Left ventricle myocardium inferior (tissue), 1 donor: ENCODE results near the gene GTF3C1. TPM values are rescaled to one million over a fixed set of nuclear protein-coding genes. Genes with fewer than 3 reads are reported as not detected.

Source experiments
- DNase-seq: peaks from one replicate; pipeline ENCODE4 v3.0.0-alpha.2; 2020
- H3K27ac ChIP-seq: fragments of 200-600 bp; replicated peaks from 2 replicates; pipeline ENCODE4 v1.8.0; 2021
- H3K27me3 ChIP-seq: fragments of 200-600 bp; 2 replicates; pipeline ENCODE4 v1.8.0; 2021; ENCODE audit warnings: low read depth
- H3K36me3 ChIP-seq: fragments of 200-600 bp; 2 replicates; pipeline ENCODE4 v1.8.0; 2021
- H3K4me1 ChIP-seq: fragments of 200-600 bp; 2 replicates; pipeline ENCODE4 v1.8.0; 2021
- H3K4me3 ChIP-seq: fragments of 200-600 bp; 2 replicates; pipeline ENCODE4 v1.8.0; 2021; ENCODE audit warnings: mild to moderate bottlenecking, moderate library complexity
- H3K9me3 ChIP-seq: fragments of 200-600 bp; replicated peaks from 2 replicates; pipeline ENCODE4 v1.8.0; 2021
- CTCF ChIP-seq: fragments of 200-600 bp; IDR thresholded peaks from 2 replicates; pipeline ENCODE4 v1.8.0; 2021; ENCODE audit warnings: antibody characterized with exemption, mild to moderate bottlenecking, borderline replicate concordance
- intact Hi-C: fragments of 100-400 bp; cut with micrococcal nuclease; formaldehyde crosslinking; loops from one replicate; pipeline ENCODE4 v1.11.0; 2022
- total RNA-seq: library from RNA; stranded (reverse); fragmentation: NEBNext Ultra II Directional; extraction: Animal tissue kit (Norgen Biotek cat#: 25700); gene quantifications from one replicate; pipeline ENCODE4 v1.2.1, GENCODE V29; 2021
- donor health status: DM: no; HTN: yes; CAD: no; lungs with severe emphysema.

The GTF3C1 gene
- total RNA-seq, 1 donor from 2014 or later, result 46.9 TPM

DNA sequence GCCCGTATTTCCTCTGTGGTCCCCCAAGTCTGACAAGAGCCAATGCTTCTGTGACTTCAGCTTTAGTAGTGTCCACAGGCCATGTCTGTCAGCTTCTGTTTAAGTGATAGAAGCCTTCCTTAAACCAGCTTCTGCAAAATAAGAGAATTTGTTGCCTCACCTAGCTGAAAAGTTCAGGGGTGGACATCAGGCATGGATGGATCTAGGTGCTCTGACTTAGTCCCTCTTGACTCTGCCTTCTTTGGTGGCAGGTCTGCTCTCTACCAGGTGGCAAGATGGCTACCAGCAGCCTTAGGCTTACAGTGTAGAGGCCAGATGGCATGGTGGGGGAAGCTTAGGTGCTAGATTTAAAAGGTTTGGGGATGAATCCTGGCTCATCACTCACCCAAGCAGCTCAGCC, 33.9 kb upstream of the GTF3C1 start:
- Histone ChIP-seq H3K36me3 (peaks cover 29% of the 10 kb centered on the region), H3K4me1 (no peaks in the 10 kb centered on the region), H3K27ac (no peak overlapping the region), H3K9me3 (no peaks in the 10 kb centered on the region), H3K4me3 (no peak overlapping the region), H3K27me3 (no peaks in the 10 kb centered on the region)
- no peak for DNase-seq
- intact Hi-C loops, result no loop called here
- no peak for TF ChIP-seq CTCF

GRCh38 chr16:27582883-27583282, 33.2 kb upstream of the GTF3C1 start:
- intact Hi-C loops, result no loop called here

DNA sequence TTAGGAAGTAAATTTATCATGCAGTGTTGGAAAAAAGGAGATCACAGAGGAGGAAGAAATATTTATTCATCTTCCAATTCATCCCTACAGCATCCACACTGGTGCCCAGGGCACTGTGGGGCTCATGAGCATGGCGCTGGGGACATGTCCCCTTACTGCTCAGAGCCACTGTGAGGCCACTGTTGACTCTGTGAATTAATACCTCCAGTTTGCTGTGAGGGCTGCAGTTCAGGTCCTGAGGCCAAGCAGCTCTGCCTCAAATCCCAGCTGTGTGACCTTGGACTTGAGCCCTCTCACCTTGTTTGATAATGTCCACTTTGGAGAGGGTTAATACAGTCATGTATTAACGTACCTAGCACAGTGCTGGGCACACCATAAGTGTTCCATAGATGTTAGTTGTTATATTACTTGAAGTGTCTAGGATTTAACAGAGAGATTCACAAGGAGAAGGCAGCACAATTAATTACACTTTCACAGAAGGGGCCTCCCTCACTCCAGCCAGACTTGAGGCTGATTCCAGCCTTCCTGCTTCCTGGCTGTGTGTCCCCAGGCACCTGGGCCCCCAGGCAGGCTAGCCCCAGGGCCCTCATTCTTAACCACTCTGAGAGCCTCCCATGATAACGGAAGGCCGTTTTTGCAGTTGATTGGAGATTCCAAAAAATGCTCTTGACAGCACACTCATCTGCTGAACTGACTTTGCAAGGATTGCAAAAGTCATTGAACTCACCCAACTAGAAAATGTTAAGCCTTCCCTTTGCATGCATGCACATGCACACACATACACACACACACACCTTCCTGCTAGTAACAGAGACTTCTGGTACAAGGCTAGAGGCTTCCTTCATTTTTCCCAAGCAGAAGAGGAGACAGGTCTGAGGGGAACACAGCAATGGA, 29.6 kb upstream of the GTF3C1 start:
- Histone ChIP-seq H3K9me3 (no peaks in the 10 kb centered on the region), H3K36me3 (peaks cover 35% of the 10 kb centered on the region), H3K4me3 (no peak overlapping the region), H3K27ac (no peak overlapping the region), H3K4me1 (no peaks in the 10 kb centered on the region), H3K27me3 (no peaks in the 10 kb centered on the region)
- DNase-seq, result no peak
- intact Hi-C loops, result no loop called here
- TF ChIP-seq CTCF, result no peak

More at GRCh38 chr16:27582883-27583282, 33.2 kb upstream of the GTF3C1 start:
- DNase-seq, result no peak
- H3K36me3 ChIP-seq, result peaks cover 29% of the 10 kb centered on the region
- no peaks in the 10 kb centered on the region for H3K9me3 ChIP-seq
- H3K4me3 ChIP-seq, result no peak overlapping the region
- H3K4me1 ChIP-seq, result no peaks in the 10 kb centered on the region
- no peak overlapping the region for H3K27ac ChIP-seq
- TF ChIP-seq CTCF, result no peak
- no peaks in the 10 kb centered on the region for H3K27me3 ChIP-seq

DNA sequence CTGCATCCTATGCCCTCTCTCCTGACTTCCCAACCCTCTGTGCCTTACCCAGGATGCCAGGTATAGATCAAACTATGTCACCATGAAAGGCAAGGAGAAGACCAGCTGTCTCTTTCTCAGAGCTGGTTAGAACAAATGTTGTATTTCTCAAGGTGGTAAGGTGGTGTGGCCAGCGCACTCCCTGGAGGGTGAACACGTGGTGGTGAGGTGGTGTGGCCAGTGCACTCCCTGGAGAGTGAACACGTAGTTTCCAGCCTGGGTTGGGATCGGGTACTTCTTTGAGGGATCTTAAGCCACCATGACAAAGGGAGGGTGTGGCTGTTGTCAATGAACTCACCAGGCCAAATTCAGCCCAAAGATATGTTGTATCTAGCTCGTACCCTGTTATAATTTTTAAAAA, 27.0 kb upstream of the GTF3C1 start:
- Histone ChIP-seq H3K36me3 (peaks cover 16% of the 10 kb centered on the region), H3K4me3 (no peak overlapping the region), H3K4me1 (peaks cover 12% of the 10 kb centered on the region), H3K9me3 (no peaks in the 10 kb centered on the region), H3K27ac (no peak overlapping the region), H3K27me3 (no peaks in the 10 kb centered on the region)
- no peak for DNase-seq
- no peak for TF ChIP-seq CTCF
- intact Hi-C loops, result no loop called here

DNA sequence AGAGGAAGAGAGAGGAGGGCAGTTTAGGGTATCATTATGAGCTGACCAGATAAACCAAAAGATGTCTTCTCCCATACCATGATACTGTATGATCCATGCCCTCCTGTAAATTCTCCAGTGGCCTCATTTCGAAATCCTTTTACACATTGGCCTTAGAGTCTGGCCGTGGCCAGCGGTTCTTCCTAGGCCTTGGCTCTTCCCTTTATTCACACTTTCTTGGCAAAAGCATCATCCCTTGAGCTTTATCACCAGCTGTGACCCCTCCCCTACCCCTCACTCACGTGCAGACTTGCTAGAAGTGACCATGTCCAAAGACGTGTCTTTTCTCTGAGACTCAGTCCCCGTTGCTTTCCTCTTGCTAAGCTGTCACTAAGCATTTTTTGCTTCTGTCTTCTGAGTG, 23.0 kb upstream of the GTF3C1 start:
- H3K4me1 ChIP-seq, result peaks cover 15% of the 10 kb centered on the region
- H3K27me3 ChIP-seq, result no peaks in the 10 kb centered on the region
- no peak for DNase-seq
- no peak for TF ChIP-seq CTCF
- H3K9me3 ChIP-seq, result no peaks in the 10 kb centered on the region
- no peak overlapping the region for H3K4me3 ChIP-seq
- intact Hi-C loops, result no loop called here
- H3K36me3 ChIP-seq, result peaks cover 10% of the 10 kb centered on the region
- H3K27ac ChIP-seq, result no peak overlapping the region
